ENCODE measurements around the gene BCL2. TPM values are rescaled to one million over a fixed set of nuclear protein-coding genes. Genes with fewer than 3 reads are reported as not detected.

Gene BCL2
- total RNA-seq, 1 donor, result 78.2 TPM

GRCh38 chr18:63290166-63290820, 29.3 kb downstream of the BCL2 start:
- Histone ChIP-seq H3K27me3 (ENCODE audit: insufficient read depth, low read length) (no peaks in the 10 kb centered on the region), H3K9me3 (ENCODE audit: low read depth, low read length) (no peaks in the 10 kb centered on the region), H3K4me3 (ENCODE audit: low read length) (no peak overlapping the region), H3K4me1 (ENCODE audit: insufficient read depth, low read length) (peaks cover 79% of the 10 kb centered on the region)

- Histone ChIP-seq H3K4me3 (ENCODE audit: low read length) (no peak overlapping the region), H3K9me3 (ENCODE audit: low read depth, low read length) (no peaks in the 10 kb centered on the region), H3K27me3 (ENCODE audit: insufficient read depth, low read length) (no peaks in the 10 kb centered on the region), H3K4me1 (ENCODE audit: insufficient read depth, low read length) (peaks cover 82% of the 10 kb centered on the region)
Observed at GRCh38 chr18:63288311-63288710, 31.3 kb downstream of the BCL2 start.

GRCh38 chr18:63287691-63288220, 31.8 kb downstream of the BCL2 start:
- Histone ChIP-seq H3K27me3 (ENCODE audit: insufficient read depth, low read length) (no peaks in the 10 kb centered on the region), H3K9me3 (ENCODE audit: low read depth, low read length) (no peaks in the 10 kb centered on the region), H3K4me1 (ENCODE audit: insufficient read depth, low read length) (peaks cover 76% of the 10 kb centered on the region), H3K4me3 (ENCODE audit: low read length) (no peak overlapping the region)

GRCh38 chr18:63286926-63287325, 32.6 kb downstream of the BCL2 start:
- no peak overlapping the region for H3K4me3 ChIP-seq (ENCODE audit: low read length)
- no peaks in the 10 kb centered on the region for H3K27me3 ChIP-seq (ENCODE audit: insufficient read depth, low read length)
- H3K9me3 ChIP-seq (ENCODE audit: low read depth, low read length), result no peaks in the 10 kb centered on the region
- H3K4me1 ChIP-seq (ENCODE audit: insufficient read depth, low read length), result peaks cover 68% of the 10 kb centered on the region

DNA sequence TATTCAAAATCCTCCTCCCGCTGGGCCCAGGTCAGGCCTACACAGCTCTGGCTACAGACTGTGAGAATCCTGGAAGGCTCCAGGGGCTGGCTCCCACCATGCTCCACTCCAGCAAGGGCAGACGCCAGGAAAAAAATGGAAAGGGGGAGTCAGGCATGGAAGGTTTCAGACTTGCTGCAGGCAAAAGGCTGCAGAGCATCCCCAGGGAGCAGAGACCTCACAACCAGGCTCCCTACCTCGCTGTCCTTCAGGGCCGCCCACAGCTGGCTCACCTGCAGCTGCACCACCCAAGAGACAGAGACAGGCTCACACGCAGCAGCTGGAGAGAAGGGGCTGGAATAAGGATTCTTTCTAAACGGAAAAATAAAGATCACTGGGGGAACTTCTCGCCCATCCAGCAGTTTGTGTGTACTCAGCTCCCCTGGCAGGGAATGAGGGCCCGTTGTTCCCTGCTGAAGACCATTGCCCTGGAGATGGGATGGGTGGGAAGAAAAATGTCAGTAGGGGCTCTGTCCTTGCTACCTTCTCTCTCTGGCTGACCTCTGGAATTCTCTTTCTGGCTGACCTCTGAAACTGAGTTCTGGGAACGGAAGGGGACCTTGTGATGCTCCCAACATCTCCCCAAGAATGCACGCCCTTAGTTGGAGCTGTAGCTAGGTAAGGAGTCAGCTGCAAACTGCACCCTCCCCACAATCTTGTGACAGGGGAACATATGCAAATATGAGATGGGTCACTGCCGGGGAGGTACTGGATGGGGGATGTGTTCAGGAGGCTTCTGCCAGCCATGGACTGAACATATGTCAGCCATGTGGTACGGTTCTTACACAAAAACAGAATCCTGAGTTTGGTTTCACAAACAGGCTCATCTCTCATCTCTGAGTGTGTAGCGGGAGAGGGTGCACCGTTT, 34.5 kb downstream of the BCL2 start:
- Histone ChIP-seq H3K4me3 (ENCODE audit: low read length) (no peak overlapping the region), H3K27me3 (ENCODE audit: insufficient read depth, low read length) (no peaks in the 10 kb centered on the region), H3K4me1 (ENCODE audit: insufficient read depth, low read length) (peaks cover 51% of the 10 kb centered on the region), H3K9me3 (ENCODE audit: low read depth, low read length) (no peaks in the 10 kb centered on the region)

GRCh38 chr18:63284173-63284799, 35.3 kb downstream of the BCL2 start:
- Histone ChIP-seq H3K9me3 (ENCODE audit: low read depth, low read length) (no peaks in the 10 kb centered on the region), H3K27me3 (ENCODE audit: insufficient read depth, low read length) (no peaks in the 10 kb centered on the region), H3K4me3 (ENCODE audit: low read length) (no peak overlapping the region), H3K4me1 (ENCODE audit: insufficient read depth, low read length) (peaks cover 44% of the 10 kb centered on the region)

DNA sequence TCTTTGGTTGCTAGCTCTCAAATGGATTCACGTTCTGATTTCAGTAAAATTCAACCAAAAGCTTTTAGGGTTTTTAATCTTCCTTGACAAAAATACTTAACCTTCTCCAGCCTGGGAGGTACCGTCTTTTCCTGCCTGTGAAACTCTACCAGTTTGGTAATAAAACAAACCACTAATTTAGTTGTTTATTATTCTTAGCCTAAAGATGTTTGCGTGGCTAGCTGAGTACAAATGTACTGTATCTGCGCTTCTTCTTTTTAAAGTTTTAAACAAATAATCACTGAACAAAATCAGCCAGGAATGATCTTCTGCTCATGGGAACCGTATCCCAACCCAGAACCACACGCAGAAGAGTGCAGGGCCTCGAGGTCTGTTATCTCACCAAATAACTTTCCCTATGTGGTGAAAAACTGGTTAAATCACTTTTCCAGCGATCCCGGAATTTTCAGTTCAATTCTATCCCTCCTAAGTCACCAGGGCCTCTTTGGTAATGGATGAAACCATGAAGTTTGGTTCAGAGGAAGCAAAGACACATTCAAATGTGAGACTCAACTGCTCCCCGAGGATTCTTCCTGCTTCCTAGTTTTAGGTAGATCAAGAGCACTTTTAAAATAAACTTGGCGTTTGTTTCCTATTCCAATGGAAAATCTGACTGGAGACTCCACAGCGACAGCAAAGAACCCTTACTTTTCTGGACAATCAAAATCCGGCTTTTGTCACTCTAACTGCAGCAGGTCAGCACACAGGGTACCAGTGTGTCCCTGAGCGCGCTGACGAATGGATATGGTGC, 36.1 kb downstream of the BCL2 start:
- no peaks in the 10 kb centered on the region for H3K27me3 ChIP-seq (ENCODE audit: insufficient read depth, low read length)
- no peaks in the 10 kb centered on the region for H3K9me3 ChIP-seq (ENCODE audit: low read depth, low read length)
- H3K4me1 ChIP-seq (ENCODE audit: insufficient read depth, low read length), result peaks cover 41% of the 10 kb centered on the region
- no peak overlapping the region for H3K4me3 ChIP-seq (ENCODE audit: low read length)

DNA sequence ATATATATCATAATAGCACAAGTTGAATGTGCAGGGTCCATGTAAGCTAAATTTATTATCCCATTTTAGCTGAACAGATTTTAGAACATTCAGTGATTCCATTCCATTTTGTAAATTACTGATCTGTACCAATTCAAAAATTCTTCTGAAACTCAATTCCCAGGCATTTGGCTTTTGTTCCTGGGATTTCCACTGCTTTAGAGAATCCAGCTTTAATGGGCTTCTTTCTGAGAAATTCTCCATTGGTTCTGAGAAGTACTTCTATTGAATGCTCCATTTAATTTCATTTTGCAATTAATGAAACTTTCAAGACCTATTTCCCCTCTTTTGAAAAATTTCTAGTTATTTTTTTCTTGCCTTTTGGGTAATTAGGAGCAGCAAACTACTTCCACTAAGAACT, 36.8 kb downstream of the BCL2 start:
- no peak overlapping the region for H3K4me3 ChIP-seq (ENCODE audit: low read length)
- no peaks in the 10 kb centered on the region for H3K9me3 ChIP-seq (ENCODE audit: low read depth, low read length)
- peaks cover 45% of the 10 kb centered on the region for H3K4me1 ChIP-seq (ENCODE audit: insufficient read depth, low read length)
- no peaks in the 10 kb centered on the region for H3K27me3 ChIP-seq (ENCODE audit: insufficient read depth, low read length)

GRCh38 chr18:63273222-63273927, 46.2 kb downstream of the BCL2 start:
- Histone ChIP-seq H3K9me3 (ENCODE audit: low read depth, low read length) (no peaks in the 10 kb centered on the region), H3K4me3 (ENCODE audit: low read length) (no peak overlapping the region), H3K4me1 (ENCODE audit: insufficient read depth, low read length) (peaks cover 39% of the 10 kb centered on the region), H3K27me3 (ENCODE audit: insufficient read depth, low read length) (no peaks in the 10 kb centered on the region)

DNA sequence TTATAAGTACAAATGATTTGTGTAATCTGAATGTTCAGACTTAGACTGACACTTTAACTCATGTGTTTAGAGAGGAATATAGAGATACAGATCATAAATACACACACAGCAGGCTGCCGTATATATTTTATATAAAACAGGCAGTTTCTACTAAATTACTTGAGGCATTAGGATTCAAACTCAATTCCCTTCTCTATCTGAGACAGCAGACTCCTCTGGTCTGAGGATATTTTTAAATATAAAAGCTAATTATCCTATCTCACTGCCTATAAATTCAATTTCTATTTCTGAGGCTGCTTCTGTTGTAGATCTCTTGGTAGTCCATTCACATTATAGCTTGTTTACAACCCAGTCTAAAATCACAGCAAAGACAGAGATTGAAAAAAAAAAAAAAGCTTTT, 46.9 kb downstream of the BCL2 start:
- Histone ChIP-seq H3K4me1 (ENCODE audit: insufficient read depth, low read length) (peaks cover 38% of the 10 kb centered on the region), H3K4me3 (ENCODE audit: low read length) (no peak overlapping the region), H3K9me3 (ENCODE audit: low read depth, low read length) (no peaks in the 10 kb centered on the region), H3K27me3 (ENCODE audit: insufficient read depth, low read length) (no peaks in the 10 kb centered on the region)

DNA sequence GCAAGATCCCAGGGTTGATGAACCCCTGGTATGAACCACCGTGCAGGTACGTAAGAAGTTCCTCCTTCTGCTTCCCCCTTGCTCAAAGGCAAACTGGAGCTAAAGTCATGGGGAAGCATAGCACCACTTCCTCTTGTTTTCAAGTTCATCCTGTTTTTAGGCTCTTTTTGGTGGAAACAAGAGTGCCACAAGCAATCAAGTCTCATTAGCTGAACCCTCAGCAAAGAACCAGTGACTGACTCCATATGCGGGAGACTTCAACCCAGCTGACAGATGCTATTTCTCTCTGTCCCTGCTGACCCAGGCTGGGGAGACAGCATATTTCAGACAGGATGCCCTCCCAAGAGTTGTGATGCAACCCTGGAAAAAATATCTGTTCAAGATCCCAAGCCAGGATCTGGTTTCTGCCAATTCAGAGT, 47.7 kb downstream of the BCL2 start:
- Histone ChIP-seq H3K4me3 (ENCODE audit: low read length) (no peak overlapping the region), H3K4me1 (ENCODE audit: insufficient read depth, low read length) (peaks cover 38% of the 10 kb centered on the region), H3K27me3 (ENCODE audit: insufficient read depth, low read length) (no peaks in the 10 kb centered on the region)

DNA sequence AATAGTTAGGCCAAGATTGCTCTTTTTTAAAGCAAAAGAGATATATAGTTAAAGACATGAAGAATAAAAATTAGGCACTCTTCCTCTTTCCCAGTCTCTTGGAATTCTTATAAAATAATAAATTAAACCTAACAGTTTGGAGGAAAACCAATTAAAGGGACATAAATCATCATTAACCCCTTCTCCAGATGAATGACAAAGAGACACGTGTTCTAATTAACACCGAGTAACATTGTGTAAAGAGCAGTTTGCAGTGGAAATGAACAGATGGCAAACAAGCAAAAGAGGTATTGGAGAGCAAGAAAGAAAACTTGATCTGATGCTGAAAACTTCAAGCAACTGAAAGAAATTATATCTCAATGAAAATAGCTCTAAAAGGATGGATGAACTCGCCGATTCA, 48.4 kb downstream of the BCL2 start:
- no peaks in the 10 kb centered on the region for H3K27me3 ChIP-seq (ENCODE audit: insufficient read depth, low read length)
- H3K4me3 ChIP-seq (ENCODE audit: low read length), result no peak overlapping the region
- peaks cover 45% of the 10 kb centered on the region for H3K4me1 ChIP-seq (ENCODE audit: insufficient read depth, low read length)
- no peaks in the 10 kb centered on the region for H3K9me3 ChIP-seq (ENCODE audit: low read depth, low read length)

More for the DNA sequence above, 47.7 kb downstream of the BCL2 start:
- no peaks in the 10 kb centered on the region for H3K9me3 ChIP-seq (ENCODE audit: low read depth, low read length)

DNA sequence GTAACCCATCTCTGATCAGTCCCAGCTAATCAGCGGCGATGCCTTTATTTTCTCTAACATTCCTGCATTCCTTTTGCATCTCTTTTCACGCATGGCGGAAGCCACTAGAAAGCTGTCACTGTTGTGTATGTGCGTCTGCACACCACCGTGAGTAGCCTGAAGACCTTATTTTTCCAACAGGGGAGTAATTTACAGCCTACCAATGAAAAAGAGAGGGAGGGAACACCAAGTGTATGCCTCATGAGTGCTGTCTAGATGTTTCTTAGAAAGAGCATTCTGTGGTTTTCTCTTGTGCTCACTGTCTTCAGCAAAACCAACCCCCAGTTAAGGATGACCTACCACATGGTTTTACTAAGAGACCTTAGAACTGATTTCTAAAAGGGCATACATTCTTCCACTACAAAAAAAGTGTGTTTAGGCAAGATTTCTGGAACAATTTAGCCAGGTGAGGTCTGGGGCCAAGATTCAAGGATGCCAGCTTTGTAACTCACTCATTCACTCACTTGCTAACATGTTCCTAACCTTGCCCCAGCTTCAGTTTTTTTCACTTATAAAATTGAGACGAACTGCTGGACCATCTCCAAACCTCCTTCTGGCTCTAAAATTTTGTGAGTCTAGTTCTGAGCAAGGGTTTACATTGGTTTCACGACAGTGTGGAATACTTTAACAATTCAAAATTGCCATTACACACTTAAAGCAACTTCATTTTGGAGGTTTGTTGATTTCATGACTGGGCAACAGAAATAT, 51.4 kb downstream of the BCL2 start:
- H3K9me3 ChIP-seq (ENCODE audit: low read depth, low read length), result no peaks in the 10 kb centered on the region
- H3K4me1 ChIP-seq (ENCODE audit: insufficient read depth, low read length), result peaks cover 35% of the 10 kb centered on the region
- H3K4me3 ChIP-seq (ENCODE audit: low read length), result no peak overlapping the region
- no peaks in the 10 kb centered on the region for H3K27me3 ChIP-seq (ENCODE audit: insufficient read depth, low read length)
